ENCODE results near the gene NPM1.
"Not testable (repeated sequence)": the region's sequence is repeated elsewhere in the genome, so short reads cannot be mapped to it uniquely, and the experiment has no call there.

The NPM1 gene

GRCh38 chr5:171387345-171387969 is at the start of gene NPM1:
NPM1 (plus strand) TSS chr5:171387849; CDS start chr5:171387949, 100 bp downstream.
- in situ Hi-C loops (cut with HindIII; ENCODE audit: low sequenced_read_pairs) = no loop called here

GRCh38 chr5:171340042-171340441 is 47.6 kb upstream of the NPM1 start:
- in situ Hi-C loops (cut with HindIII; ENCODE audit: low sequenced_read_pairs) = no loop called here

- in situ Hi-C loops (cut with HindIII; ENCODE audit: low sequenced_read_pairs) = no loop called here
Measured at GRCh38 chr5:171340491-171340890, 47.2 kb upstream of the NPM1 start.

GRCh38 chr5:171342362-171343111 is 45.1 kb upstream of the NPM1 start:
- in situ Hi-C loops (cut with HindIII; ENCODE audit: low sequenced_read_pairs) = no loop called here

GRCh38 chr5:171344936-171345608 is 42.6 kb upstream of the NPM1 start:
- in situ Hi-C loops (cut with HindIII; ENCODE audit: low sequenced_read_pairs) = no loop called here

GRCh38 chr5:171351536-171352073 is 36.0 kb upstream of the NPM1 start:
- in situ Hi-C loops (cut with HindIII; ENCODE audit: low sequenced_read_pairs) = no loop called here

GRCh38 chr5:171355302-171355724 is 32.3 kb upstream of the NPM1 start:
- in situ Hi-C loops (cut with HindIII; ENCODE audit: low sequenced_read_pairs) = no loop called here

- in situ Hi-C loops (cut with HindIII; ENCODE audit: low sequenced_read_pairs) = no loop called here
Measured at GRCh38 chr5:171357843-171358242, 29.8 kb upstream of the NPM1 start.

- in situ Hi-C loops (cut with HindIII; ENCODE audit: low sequenced_read_pairs) = not testable (repeated sequence)
Measured at GRCh38 chr5:171361151-171361550, 26.5 kb upstream of the NPM1 start.

GRCh38 chr5:171363249-171363648 is 24.4 kb upstream of the NPM1 start:
- in situ Hi-C loops (cut with HindIII; ENCODE audit: low sequenced_read_pairs) = not testable (repeated sequence)

GRCh38 chr5:171363846-171364245 is 23.8 kb upstream of the NPM1 start:
- in situ Hi-C loops (cut with HindIII; ENCODE audit: low sequenced_read_pairs) = no loop called here

GRCh38 chr5:171365351-171365750 is 22.3 kb upstream of the NPM1 start:
- in situ Hi-C loops (cut with HindIII; ENCODE audit: low sequenced_read_pairs) = no loop called here

- in situ Hi-C loops (cut with HindIII; ENCODE audit: low sequenced_read_pairs) = no loop called here
Measured at GRCh38 chr5:171366645-171367044, 21.0 kb upstream of the NPM1 start.

- in situ Hi-C loops (cut with HindIII; ENCODE audit: low sequenced_read_pairs) = no loop called here
Measured at GRCh38 chr5:171367424-171368370, 20.0 kb upstream of the NPM1 start.

GRCh38 chr5:171369056-171369455 is 18.6 kb upstream of the NPM1 start:
- in situ Hi-C loops (cut with HindIII; ENCODE audit: low sequenced_read_pairs) = no loop called here

GRCh38 chr5:171369898-171370297 is 17.8 kb upstream of the NPM1 start:
- in situ Hi-C loops (cut with HindIII; ENCODE audit: low sequenced_read_pairs) = no loop called here

GRCh38 chr5:171370881-171371280 is 16.8 kb upstream of the NPM1 start:
- in situ Hi-C loops (cut with HindIII; ENCODE audit: low sequenced_read_pairs) = not testable (repeated sequence)

GRCh38 chr5:171371326-171371725 is 16.3 kb upstream of the NPM1 start:
- in situ Hi-C loops (cut with HindIII; ENCODE audit: low sequenced_read_pairs) = no loop called here

- in situ Hi-C loops (cut with HindIII; ENCODE audit: low sequenced_read_pairs) = no loop called here
Measured at GRCh38 chr5:171379961-171380360, 7.7 kb upstream of the NPM1 start.

GRCh38 chr5:171384416-171384815 is 3.2 kb upstream of the NPM1 start:
- in situ Hi-C loops (cut with HindIII; ENCODE audit: low sequenced_read_pairs) = not testable (repeated sequence)
